ENCODE measurements around the gene ADCK1.

- TF ChIP-seq CTCF (IDR thresholded peaks at IDR 0.05) = no peak
- TF ChIP-seq POLR2A (IDR thresholded peaks at IDR 0.05) = no peak
These were observed 9.1 kb downstream of the ADCK1 start for GRCh38 chr14:77809011-77809410.

Measured in vagina (tissue), 2 donors.